Activated naive CD4-positive, alpha-beta T cell treated with anti-CD3 and anti-CD28 coated beads for 36 hours (primary cell): Measurements from ENCODE around the gene ARHGAP5. TPM values are rescaled to one million over a fixed set of nuclear protein-coding genes. Genes with fewer than 3 reads are reported as not detected.

Source experiments
- CTCF ChIA-PET: fragments of 350-600 bp; sonication (Branson Sonifier 250); formaldehyde crosslinking; loops from one replicate; lab custom pipeline; 2021; ENCODE audit warnings: antibody characterized with exemption; lab: Charles Lee
- DNase-seq: peaks from one replicate; pipeline ENCODE4 v3.0.0-alpha.2; 2020
- H3K27ac Mint-ChIP-seq: one replicate; pipeline ENCODE4 v1.8.0; 2021; ENCODE audit warnings: mild to moderate bottlenecking, mixed read lengths
- H3K27me3 Mint-ChIP-seq: one replicate; pipeline ENCODE4 v1.8.0; 2021; ENCODE audit warnings: low read depth, mixed read lengths
- H3K36me3 Mint-ChIP-seq: one replicate; pipeline ENCODE4 v1.8.0; 2021; ENCODE audit warnings: low read depth, mixed read lengths
- H3K4me1 Mint-ChIP-seq: one replicate; pipeline ENCODE4 v1.8.0; 2021; ENCODE audit warnings: low read depth, mixed read lengths
- H3K4me3 Mint-ChIP-seq: one replicate; pipeline ENCODE4 v1.8.0; 2021; ENCODE audit warnings: mild to moderate bottlenecking, moderate library complexity, mixed read lengths
- H3K9me3 Mint-ChIP-seq: one replicate; pipeline ENCODE4 v1.8.0; 2021; ENCODE audit warnings: mixed read lengths
- intact Hi-C: fragments of 100-400 bp; cut with micrococcal nuclease; formaldehyde crosslinking; loops from one replicate; pipeline ENCODE4 v1.15.1; 2023
- total RNA-seq, 2 experiments: library from RNA; stranded (reverse); gene quantifications; one replicate each; pipeline ENCODE4 v1.2.3, GENCODE V29; 2021

The ARHGAP5 gene
- total RNA-seq, 2 experiments from 2014 or later = 37.0 to 38.5 TPM

DNA sequence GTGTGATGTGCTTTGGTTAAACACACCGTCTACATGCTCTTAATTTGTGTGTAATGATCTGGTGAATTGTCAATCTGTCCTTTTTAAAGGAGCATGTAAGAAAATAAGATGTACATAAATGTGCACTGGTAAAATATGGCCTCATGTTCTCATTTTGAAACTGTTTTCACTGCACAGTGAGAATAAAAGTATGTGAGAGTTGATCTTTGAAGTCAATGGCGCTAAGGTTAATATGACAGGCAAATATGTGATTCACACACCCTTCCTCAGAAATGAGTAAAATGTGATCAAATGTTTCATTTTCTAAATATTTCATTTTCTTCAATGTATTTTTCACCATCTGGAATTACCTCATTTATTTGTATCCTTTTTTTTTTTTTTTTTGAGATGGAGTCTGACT, 116.4 kb downstream of the ARHGAP5 start:
- Mint-ChIP-seq H3K27ac (peak overlapping the region; percentile 32), H3K4me3 (no peak overlapping the region), H3K4me1 (peaks cover 16% of the 10 kb centered on the region), H3K27me3 (no peaks in the 10 kb centered on the region), H3K9me3 (no peaks in the 10 kb centered on the region), H3K36me3 (no peaks in the 10 kb centered on the region)
- intact Hi-C loops = loop anchor here (1.0 to 2.0 kb wide), 3 partner anchors 10 to 255 kb away; partner anchors contain the start of gene RNU6-8
- CTCF ChIA-PET = interaction anchor here (0.6 kb wide), 2 partner anchors 15 to 113 kb away, joined by 3 read pairs; no protein-coding TSS in a partner anchor
- DNase-seq = no peak

DNA sequence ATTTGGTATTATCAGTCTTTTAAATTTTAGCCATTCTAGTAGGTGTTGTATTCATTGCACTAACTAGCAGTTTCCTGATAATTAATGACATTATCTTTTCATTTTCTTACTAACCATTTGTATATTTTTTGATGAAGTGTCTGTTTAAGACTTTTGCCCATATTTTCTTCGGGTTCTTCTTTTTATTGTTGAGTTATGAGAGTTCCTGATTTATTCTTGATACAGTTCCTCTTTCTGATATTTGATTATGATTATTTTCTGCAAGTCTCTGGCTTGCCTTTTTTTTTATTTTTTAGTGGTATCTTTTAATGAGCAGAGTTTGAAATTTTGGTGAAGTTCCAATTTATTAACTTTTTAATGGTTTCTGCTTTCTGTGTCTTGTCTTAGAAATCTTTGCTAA, 118.5 kb downstream of the ARHGAP5 start:
- peaks cover 20% of the 10 kb centered on the region for H3K4me1 Mint-ChIP-seq

DNA sequence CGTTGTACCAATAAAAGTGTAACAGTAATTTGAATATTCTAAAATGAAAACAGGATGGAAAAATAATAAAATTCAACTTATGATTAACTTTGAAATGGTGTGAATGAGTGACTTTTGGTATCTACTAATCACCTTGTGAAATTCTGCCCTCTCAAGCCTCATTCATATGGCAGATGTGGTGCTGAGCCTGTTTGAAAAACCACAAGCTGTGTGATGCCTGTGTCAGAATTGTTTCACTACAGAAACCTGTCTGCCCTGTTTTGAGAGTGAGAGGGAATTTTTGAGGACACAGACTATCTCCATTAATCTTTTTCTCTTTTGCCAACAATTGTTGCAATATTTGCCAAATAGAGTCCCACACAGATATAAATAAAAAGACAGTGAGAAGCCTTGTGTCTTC, 120.8 kb downstream of the ARHGAP5 start:
- H3K4me1 Mint-ChIP-seq = peaks cover 27% of the 10 kb centered on the region
- CTCF ChIA-PET = interaction anchor here (1.4 to 4.3 kb wide), 2 partner anchors 26 to 56 kb away, joined by 3 to 17 read pairs; no protein-coding TSS in a partner anchor
- H3K36me3 Mint-ChIP-seq = no peaks in the 10 kb centered on the region
- intact Hi-C loops = no loop called here
- peak; percentile 36 for DNase-seq
- H3K27me3 Mint-ChIP-seq = no peaks in the 10 kb centered on the region
- H3K9me3 Mint-ChIP-seq = no peaks in the 10 kb centered on the region
- no peak overlapping the region for H3K4me3 Mint-ChIP-seq
- H3K27ac Mint-ChIP-seq = no peak overlapping the region

More for the DNA sequence above, 118.5 kb downstream of the ARHGAP5 start:
- Mint-ChIP-seq H3K4me3 (no peak overlapping the region), H3K27me3 (no peaks in the 10 kb centered on the region), H3K9me3 (no peaks in the 10 kb centered on the region), H3K27ac (no peak overlapping the region), H3K36me3 (no peaks in the 10 kb centered on the region)
- CTCF ChIA-PET = no interaction called here
- intact Hi-C loops = no loop called here
- DNase-seq = no peak

DNA sequence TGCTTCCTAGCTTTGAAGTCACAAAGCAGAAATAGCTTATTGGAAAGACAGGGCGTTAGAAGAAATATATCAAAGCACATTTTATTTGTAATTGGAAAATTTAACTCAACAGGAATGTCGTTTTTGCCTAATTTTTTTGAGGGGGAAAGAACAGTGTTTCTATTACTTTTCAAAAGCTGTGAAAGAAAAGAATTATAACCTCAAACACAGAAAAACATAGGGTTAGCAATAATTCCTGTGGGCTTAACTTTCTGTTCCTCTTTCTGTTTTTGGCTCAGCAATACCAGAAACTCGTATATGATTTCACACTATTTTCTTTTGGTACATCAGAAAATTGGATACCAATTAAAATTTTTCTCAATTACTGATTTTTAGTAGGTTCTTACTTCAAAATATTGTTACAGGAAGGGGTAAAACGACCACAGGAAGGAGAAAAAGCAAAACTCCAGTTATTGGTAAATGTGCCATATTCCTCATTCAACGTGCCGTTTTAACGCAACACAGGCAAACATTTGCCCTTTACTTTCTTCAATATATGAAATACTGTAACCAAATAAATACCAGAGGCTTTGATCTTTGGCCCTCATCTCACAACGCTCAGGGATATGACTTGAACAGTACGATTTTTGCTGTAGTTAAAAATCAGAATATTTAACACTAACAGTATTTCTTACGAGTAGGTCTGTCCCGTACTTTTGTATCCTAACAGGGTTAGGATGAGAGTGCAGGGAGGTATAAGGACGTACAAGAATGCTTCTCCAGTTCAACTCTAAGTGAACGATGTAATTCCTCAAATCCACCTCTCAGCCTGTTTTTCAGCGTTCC, 123.5 kb downstream of the ARHGAP5 start:
- no peaks in the 10 kb centered on the region for H3K36me3 Mint-ChIP-seq
- peak overlapping the region; percentile 89 for H3K4me3 Mint-ChIP-seq
- H3K9me3 Mint-ChIP-seq = no peaks in the 10 kb centered on the region
- intact Hi-C loops = loop anchor here (5.0 to 10.0 kb wide), 3 partner anchors 182 to 816 kb away; partner anchors contain the start of gene NPAS3
- peak overlapping the region; percentile 99 for H3K27ac Mint-ChIP-seq
- CTCF ChIA-PET = interaction anchor here (1.0 to 4.3 kb wide), 5 partner anchors 53 to 261 kb away, joined by 3 to 17 read pairs (median 4); no protein-coding TSS in a partner anchor
- H3K4me1 Mint-ChIP-seq = peaks cover 29% of the 10 kb centered on the region
- H3K27me3 Mint-ChIP-seq = no peaks in the 10 kb centered on the region
- no peak for DNase-seq

DNA sequence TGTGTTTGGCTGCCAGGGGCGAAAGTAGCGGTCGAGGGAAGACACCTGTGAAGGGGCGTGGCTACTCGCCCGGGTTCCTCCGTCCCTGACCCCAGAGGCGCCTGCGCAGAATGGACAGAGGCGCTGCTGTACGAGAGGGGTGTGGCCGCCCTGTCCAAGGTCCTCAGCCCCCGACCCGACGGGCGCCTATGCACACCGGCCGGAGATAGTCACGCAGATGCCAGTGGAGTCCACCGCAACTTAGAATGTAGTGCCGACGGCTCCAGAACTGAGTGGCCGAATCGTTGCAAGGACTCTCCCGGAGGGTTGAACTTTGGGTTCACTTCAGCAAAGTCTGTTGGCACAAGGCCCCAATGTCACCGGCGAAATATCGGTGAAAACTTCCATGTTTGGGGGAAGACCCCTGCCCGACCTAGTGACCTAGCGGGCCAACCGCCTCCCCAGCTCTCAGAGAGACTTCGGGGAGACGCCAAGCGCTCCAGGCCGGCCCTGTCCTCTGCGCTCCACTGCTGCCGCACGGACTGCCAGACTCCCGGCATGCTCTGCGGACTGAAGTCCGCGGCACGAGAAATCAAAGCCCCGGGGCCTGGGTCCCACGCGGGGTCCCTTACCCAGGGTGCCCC, 124.2 kb downstream of the ARHGAP5 start:
- Mint-ChIP-seq H3K4me3 (peak overlapping the region; percentile 89), H3K36me3 (no peaks in the 10 kb centered on the region), H3K27me3 (no peaks in the 10 kb centered on the region), H3K27ac (peak overlapping the region; percentile 99), H3K4me1 (peaks cover 36% of the 10 kb centered on the region), H3K9me3 (no peaks in the 10 kb centered on the region)
- CTCF ChIA-PET = no interaction called here
- intact Hi-C loops = loop anchor here (5.0 to 10.0 kb wide), 3 partner anchors 181 to 817 kb away; partner anchors contain the start of gene NPAS3
- DNase-seq = peak; percentile 79

DNA sequence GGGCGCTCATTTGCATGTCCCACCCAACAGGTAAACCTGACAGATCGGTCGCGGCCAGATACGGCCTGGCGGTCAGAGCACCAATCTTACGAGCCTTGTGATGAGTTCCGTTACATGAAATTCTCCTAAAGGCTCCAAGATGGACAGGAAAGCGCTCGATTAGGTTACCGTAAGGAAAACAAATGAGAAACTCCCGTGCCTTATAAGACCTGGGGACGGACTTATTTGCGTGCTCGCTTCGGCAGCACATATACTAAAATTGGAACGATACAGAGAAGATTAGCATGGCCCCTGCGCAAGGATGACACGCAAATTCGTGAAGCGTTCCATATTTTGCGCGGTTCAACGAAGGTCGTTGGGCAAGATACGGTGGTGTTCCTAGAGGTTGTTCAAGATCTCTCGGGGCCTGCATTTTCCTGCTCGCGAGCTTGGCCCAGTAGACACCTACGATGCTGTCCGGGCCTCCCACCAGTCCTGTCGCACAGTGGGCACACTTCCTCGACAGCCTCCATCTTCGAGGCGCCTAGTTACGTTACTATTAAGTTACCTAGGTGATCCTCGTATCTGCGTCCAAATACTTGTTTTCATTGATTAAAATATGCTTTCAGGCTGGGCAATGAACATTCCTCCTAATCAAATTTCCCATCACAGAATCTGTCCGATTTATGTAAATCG, 124.8 kb downstream of the ARHGAP5 start, which contains the start of gene RNU6-7:
TSS of gene RNU6-7 (plus strand) at position 230 of the 675 bp plus-strand sequence.
- H3K27ac Mint-ChIP-seq = peak within 1 kb of the TSS; percentile 99
- intact Hi-C loops = loop anchor here (1.0 to 10.0 kb wide), 6 partner anchors 100 to 1175 kb away; partner anchors contain the start of genes NPAS3 and STRN3
- no peaks in the 10 kb centered on the region for H3K27me3 Mint-ChIP-seq
- H3K4me3 Mint-ChIP-seq = peak within 1 kb of the TSS; percentile 89
- peaks cover 42% of the 10 kb centered on the region for H3K4me1 Mint-ChIP-seq
- CTCF ChIA-PET = interaction anchor here (0.6 to 2.0 kb wide), 3 partner anchors 13 to 267 kb away, joined by 3 to 12 read pairs (median 3); no protein-coding TSS in a partner anchor
- H3K9me3 Mint-ChIP-seq = no peaks in the 10 kb centered on the region
- DNase-seq = peak; percentile 43
- no peaks in the 10 kb centered on the region for H3K36me3 Mint-ChIP-seq

DNA sequence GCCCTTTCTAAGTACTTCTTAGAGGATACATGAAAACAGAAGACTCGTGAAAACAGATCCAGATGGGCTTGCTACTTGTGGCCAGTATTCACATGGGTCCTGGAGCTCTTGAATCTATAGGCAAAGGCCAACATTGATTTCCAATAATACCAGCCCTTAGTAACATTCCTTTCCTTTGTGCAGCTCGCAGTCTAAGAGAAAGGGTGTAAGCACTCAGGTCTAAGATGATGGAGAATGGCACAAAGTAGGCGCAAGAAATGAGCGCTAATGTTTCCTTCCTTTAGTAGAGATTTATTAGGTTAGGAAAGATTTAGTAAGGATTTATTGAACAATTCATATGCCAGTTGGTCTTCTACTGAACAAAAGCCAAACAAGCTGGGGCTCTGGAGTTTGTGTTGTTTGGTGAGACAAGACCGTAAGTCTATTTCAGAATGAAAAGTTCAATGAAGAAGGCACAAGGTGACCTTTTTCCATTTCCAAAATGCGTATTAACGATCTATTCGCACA, 125.4 kb downstream of the ARHGAP5 start:
- intact Hi-C loops = loop anchor here (1.0 to 10.0 kb wide), 6 partner anchors 100 to 1176 kb away; partner anchors contain the start of genes NPAS3 and STRN3
- CTCF ChIA-PET = interaction anchor here (0.6 to 2.0 kb wide), 3 partner anchors 13 to 268 kb away, joined by 3 to 12 read pairs (median 3); no protein-coding TSS in a partner anchor
- H3K4me3 Mint-ChIP-seq = peak overlapping the region; percentile 89
- no peak for DNase-seq
- no peaks in the 10 kb centered on the region for H3K36me3 Mint-ChIP-seq
- peak overlapping the region; percentile 99 for H3K27ac Mint-ChIP-seq
- no peaks in the 10 kb centered on the region for H3K9me3 Mint-ChIP-seq
- peaks cover 40% of the 10 kb centered on the region for H3K4me1 Mint-ChIP-seq
- H3K27me3 Mint-ChIP-seq = no peaks in the 10 kb centered on the region

DNA sequence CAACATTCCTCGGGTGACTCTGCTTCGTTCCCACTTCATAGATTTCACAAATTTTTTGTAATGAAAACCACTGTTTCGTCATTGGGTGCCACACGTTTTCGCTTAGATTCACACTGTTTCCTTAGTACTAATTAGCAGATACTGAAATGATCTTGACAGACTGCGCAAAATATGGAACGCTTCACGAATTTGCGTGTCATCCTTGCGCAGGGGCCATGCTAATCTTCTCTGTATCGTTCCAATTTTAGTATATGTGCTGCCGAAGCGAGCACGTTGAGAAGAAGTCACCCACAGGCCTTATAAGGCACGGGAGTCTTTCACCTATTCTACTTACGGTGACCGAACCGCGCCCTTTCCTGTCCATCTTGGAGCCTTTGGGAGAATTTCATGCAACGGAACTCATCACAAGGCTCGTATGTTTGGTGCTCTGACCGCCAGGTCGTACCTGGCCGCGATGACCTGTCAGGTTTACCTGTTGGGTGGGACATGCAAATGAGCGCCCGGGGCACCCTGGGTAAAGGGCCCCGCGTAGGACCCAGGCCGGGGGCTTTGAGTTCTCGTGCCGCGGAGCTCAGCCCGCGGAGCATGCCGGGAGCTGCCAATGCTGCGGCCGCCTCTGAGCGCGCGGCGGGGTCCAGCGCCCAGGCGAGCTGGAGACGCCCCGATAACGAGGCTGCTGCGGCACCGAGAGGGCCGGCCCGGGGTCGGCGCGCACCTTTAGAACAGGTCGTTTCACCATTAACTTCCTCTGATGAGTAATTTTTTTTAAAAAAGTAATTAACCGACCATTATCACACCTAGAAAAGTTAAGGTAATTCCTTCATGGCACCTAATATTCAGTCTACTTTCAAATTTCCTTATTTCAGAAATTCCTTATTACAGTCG, 126.1 kb downstream of the ARHGAP5 start, which contains the start of gene RNU6-8:
TSS of gene RNU6-8 (minus strand) at position 272 of the 885 bp plus-strand sequence.
- Mint-ChIP-seq H3K36me3 (no peaks in the 10 kb centered on the region), H3K9me3 (no peaks in the 10 kb centered on the region), H3K27ac (peak within 1 kb of the TSS; percentile 99), H3K4me1 (peaks cover 35% of the 10 kb centered on the region), H3K27me3 (no peaks in the 10 kb centered on the region), H3K4me3 (peak within 1 kb of the TSS; percentile 89)
- intact Hi-C loops = loop anchor here (1.0 to 10.0 kb wide), 14 partner anchors 10 to 1176 kb away; partner anchors contain the start of genes DTD2, HEATR5A, NPAS3 and NUBPL
- peak; percentile 86 for DNase-seq
- CTCF ChIA-PET = interaction anchor here (0.5 to 2.0 kb wide), 2 partner anchors 50 to 123 kb away, joined by 3 to 12 read pairs; no protein-coding TSS in a partner anchor

DNA sequence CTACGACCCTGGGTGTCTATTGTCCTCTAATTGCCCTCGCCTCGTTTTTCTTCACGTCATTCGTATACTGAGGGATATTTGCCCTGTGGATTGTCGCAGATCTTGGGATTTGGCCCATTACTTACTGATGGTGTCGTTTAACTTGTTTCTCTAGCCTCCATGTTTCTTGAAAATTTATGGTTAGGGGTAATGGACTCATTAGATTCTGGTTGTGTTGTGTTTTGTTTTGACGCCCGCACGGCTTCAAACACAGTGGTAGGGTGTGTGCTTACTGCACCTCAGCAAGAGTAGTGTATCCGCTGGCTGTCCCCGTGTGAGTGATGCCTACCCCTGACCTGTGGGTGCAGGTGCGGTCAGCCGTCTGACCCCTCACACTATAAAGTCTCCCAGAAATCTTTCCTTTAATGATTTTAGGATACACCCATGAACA, 126.8 kb downstream of the ARHGAP5 start:
- H3K4me3 Mint-ChIP-seq = peak overlapping the region; percentile 89
- peak overlapping the region; percentile 92 for H3K27ac Mint-ChIP-seq
- DNase-seq = peak; percentile 43
- H3K27me3 Mint-ChIP-seq = no peaks in the 10 kb centered on the region
- H3K4me1 Mint-ChIP-seq = peaks cover 35% of the 10 kb centered on the region
- no peaks in the 10 kb centered on the region for H3K9me3 Mint-ChIP-seq
- intact Hi-C loops = loop anchor here (1.0 to 10.0 kb wide), 13 partner anchors 11 to 1177 kb away; partner anchors contain the start of genes DTD2, HEATR5A, NPAS3 and NUBPL
- CTCF ChIA-PET = interaction anchor here (2.0 kb wide), 1 partner anchor 50 kb away, joined by 12 read pairs; no protein-coding TSS in a partner anchor
- no peaks in the 10 kb centered on the region for H3K36me3 Mint-ChIP-seq

DNA sequence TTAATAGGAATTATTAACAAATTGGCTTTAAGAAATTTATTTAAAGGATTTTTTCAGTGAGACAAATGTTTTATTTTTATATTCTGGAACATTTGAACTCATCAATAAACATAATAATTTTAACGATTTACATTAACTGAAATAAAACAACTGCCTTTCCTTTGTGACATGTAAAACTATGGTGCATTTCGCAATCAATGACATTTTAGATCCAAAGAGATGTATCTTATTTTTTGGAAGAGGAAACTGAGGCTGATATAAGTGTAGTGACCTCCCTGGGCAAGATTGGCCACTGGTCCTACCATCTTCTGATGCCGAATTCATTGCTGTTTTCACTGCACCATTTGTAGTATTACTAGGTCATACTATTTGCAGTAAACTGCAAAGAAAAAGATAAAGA, 128.4 kb downstream of the ARHGAP5 start:
- Mint-ChIP-seq H3K9me3 (no peaks in the 10 kb centered on the region), H3K36me3 (no peaks in the 10 kb centered on the region), H3K27ac (no peak overlapping the region), H3K4me1 (peaks cover 30% of the 10 kb centered on the region), H3K4me3 (no peak overlapping the region), H3K27me3 (no peaks in the 10 kb centered on the region)
- intact Hi-C loops = loop anchor here (10.0 kb wide), 1 partner anchor 821 kb away; no protein-coding TSS in a partner anchor
- CTCF ChIA-PET = no interaction called here
- no peak for DNase-seq
